ENCODE data around the gene PNRC2.
"Not testable (repeated sequence)": the region's sequence is repeated elsewhere in the genome, so short reads cannot be mapped to it uniquely, and the experiment has no call there.

PNRC2 gene

GRCh38 chr1:23953020-23953419, 6.6 kb upstream of the PNRC2 start:
- no peak for DNase-seq (ENCODE audit: low spot score)

GRCh38 chr1:23957096-23957495, 2.5 kb upstream of the PNRC2 start:
- no peak for DNase-seq (ENCODE audit: low spot score)

- not testable (repeated sequence) for DNase-seq (ENCODE audit: low spot score)
These were observed 1.4 kb upstream of the PNRC2 start for GRCh38 chr1:23958040-23958809.

GRCh38 chr1:23958810-23959460, 693 bp upstream of the PNRC2 start:
- DNase-seq (ENCODE audit: low spot score) = peak; percentile 84

- DNase-seq (ENCODE audit: low spot score) = peak; percentile 43
These were observed 828 bp downstream of the PNRC2 start for GRCh38 chr1:23960291-23961020.

- DNase-seq (ENCODE audit: low spot score) = no peak
These were observed 4.1 kb downstream of the PNRC2 start for GRCh38 chr1:23963617-23964234.

GRCh38 chr1:23964235-23964668, 4.6 kb downstream of the PNRC2 start:
- no peak for DNase-seq (ENCODE audit: low spot score)

GRCh38 chr1:23964790-23965740, 5.4 kb downstream of the PNRC2 start:
- DNase-seq (ENCODE audit: low spot score) = no peak

- no peak for DNase-seq (ENCODE audit: low spot score)
These were observed 7.4 kb downstream of the PNRC2 start for GRCh38 chr1:23966973-23967493.

GRCh38 chr1:23967871-23968270, 8.2 kb downstream of the PNRC2 start:
- no peak for DNase-seq (ENCODE audit: low spot score)

- DNase-seq (ENCODE audit: low spot score) = no peak
These were observed 17.7 kb downstream of the PNRC2 start for GRCh38 chr1:23977187-23977853.

GRCh38 chr1:23977854-23978191, 18.2 kb downstream of the PNRC2 start:
- no peak for DNase-seq (ENCODE audit: low spot score)

GRCh38 chr1:23978805-23979204, 19.2 kb downstream of the PNRC2 start:
- DNase-seq (ENCODE audit: low spot score) = no peak

GRCh38 chr1:23979387-23979880, 19.8 kb downstream of the PNRC2 start:
- no peak for DNase-seq (ENCODE audit: low spot score)

- peak; percentile 99 for DNase-seq (ENCODE audit: low spot score)
These were observed 20.5 kb downstream of the PNRC2 start, which contains the start of gene SRSF10 for GRCh38 chr1:23979881-23980727. SRSF10 (minus strand) TSS chr1:23980327; CDS start chr1:23980255, 72 bp downstream.

GRCh38 chr1:23980728-23981070, 21.1 kb downstream of the PNRC2 start:
- peak; percentile 14 for DNase-seq (ENCODE audit: low spot score)

- no peak for DNase-seq (ENCODE audit: low spot score)
These were observed 25.0 kb downstream of the PNRC2 start for GRCh38 chr1:23984417-23985186.

GRCh38 chr1:23987038-23987437, 27.4 kb downstream of the PNRC2 start:
- not testable (repeated sequence) for DNase-seq (ENCODE audit: low spot score)

- peak; percentile 23 for DNase-seq (ENCODE audit: low spot score)
These were observed 29.6 kb downstream of the PNRC2 start for GRCh38 chr1:23989263-23989662.

Data from Ammon's horn (tissue), 1 donor.